ENCODE data around the gene VPS33B.
"Not testable (repeated sequence)": the region's sequence is repeated elsewhere in the genome, so short reads cannot be mapped to it uniquely, and the experiment has no call there.

Gene VPS33B

GRCh38 chr15:91022075-91022831 lies at the start of gene VPS33B:
Gene VPS33B, minus strand, starts transcription at chr15:91022594. Its CDS starts 345 bp downstream, at chr15:91022249.
- DNase-seq (ENCODE audit: low spot score): peak; percentile 65

GRCh38 chr15:91072161-91072560 lies 49.8 kb upstream of the VPS33B start:
- DNase-seq (ENCODE audit: low spot score): no peak

- DNase-seq (ENCODE audit: low spot score): no peak
Observed at GRCh38 chr15:91070872-91071271, 48.5 kb upstream of the VPS33B start.

GRCh38 chr15:91068966-91069365 lies 46.6 kb upstream of the VPS33B start:
- DNase-seq (ENCODE audit: low spot score): no peak

DNA sequence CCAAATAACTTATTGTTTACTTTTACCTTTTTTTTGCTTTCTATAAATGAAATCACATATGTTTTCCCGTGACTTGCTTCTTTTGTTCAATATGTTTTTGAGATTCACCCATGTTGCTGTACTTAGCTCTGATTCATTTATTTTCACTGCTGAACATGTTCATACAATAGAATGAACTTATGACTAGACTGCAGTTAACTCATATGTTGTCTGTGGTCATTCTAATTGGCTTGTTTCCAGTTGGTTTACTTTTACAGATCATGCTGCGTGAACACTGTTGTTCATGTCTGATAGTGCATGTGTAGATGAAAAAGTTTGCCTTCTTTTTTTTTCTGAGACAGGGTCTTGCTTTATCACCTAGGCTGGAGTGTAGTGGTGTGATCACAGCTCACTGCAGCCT lies 46.0 kb upstream of the VPS33B start:
- no peak for DNase-seq (ENCODE audit: low spot score)

GRCh38 chr15:91067036-91067435 lies 44.6 kb upstream of the VPS33B start:
- no peak for DNase-seq (ENCODE audit: low spot score)

DNA sequence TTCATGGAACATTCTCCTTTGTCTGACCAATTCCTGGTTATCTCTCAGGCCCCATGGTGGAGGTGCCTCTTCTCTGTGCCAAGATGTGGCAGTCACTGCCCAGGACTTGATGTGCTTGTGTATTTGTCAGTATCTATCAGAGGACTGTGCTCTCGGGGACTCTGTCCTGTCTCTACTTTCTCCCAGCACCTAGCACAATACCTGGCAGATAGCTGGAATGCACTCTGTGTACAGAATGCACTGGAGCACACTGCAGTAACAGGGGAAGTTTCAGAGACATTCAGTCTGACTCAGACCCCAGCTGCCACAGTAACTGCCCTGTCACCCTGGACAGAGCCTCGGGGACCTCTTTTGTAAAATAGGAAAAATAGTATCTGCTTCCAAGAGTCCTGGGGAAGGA lies 43.1 kb upstream of the VPS33B start:
- no peak for DNase-seq (ENCODE audit: low spot score)

DNA sequence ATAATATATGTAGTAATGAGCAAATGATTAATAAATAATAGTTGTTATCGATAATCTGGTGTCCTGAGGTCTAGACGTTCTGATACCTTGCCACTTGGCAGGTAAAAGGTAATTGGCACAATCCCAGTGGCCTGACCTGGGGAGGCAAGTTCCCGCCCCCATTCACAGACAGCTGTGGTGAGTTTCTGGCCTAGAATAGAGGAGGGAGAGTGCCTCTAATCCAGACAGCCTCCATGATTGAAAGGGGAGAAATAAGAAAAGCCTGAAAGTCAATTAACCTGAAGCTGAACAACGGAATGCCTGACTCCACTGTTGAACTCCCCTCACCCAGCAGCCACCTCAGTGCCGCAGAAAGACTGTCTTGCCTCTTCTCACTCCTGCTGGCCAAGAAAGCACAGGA lies 39.6 kb upstream of the VPS33B start:
- DNase-seq (ENCODE audit: low spot score): no peak

DNA sequence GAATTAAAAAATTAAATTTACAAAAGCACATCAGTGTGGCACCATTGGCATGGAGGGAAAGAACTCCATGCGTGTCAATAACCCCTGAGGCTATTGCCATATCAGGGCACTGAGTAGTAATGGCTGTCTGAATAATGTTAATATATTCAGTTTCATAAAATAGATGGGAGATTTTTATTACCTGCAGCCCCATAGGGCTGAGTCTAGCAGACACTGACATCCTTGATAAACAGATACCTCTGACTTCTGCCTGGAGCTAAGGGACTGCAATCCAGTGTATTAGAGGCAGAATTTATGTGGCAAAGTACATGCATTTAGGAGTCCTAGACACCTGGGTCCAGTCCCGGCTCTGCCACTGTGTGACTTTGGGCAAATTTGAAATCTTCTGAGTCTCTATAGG lies 38.8 kb upstream of the VPS33B start:
- no peak for DNase-seq (ENCODE audit: low spot score)

DNA sequence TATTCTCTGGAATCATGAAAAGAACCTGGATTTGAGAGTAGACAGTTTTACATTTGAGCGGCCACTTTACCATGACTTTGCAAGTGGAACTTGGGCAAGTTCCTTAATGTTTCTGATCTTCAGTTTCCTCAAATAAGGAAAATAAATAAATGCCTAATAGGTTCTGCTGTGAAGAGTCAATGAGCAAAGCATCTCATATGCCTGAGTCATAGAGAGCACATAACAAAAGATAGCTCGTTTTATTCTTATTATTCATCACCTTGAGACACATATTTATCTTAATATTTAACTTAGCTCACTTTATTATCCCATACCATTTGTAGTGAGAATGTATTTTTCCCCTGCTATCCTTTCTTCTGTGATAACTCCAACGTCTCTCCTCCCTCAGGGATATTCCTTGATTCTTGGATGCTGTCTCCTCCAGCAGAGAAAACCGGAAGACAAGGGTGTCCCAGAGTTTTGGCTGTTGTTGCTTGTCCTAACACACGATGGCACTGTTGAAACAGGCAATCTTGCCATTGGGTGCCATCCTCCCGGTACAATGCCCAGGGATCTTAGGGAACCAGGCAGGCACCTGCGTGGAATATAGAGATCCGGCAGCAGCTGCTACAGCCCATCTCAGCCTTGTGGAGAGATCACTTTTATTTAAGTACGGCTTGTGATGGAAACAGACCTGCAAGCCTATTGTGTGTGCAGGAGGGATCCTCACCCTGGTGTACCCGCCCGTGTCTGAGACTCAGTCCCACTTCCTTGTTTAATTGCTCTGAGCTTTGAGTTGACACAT lies 33.3 kb upstream of the VPS33B start:
- DNase-seq (ENCODE audit: low spot score): peak; percentile 51

GRCh38 chr15:91054816-91055215 lies 32.4 kb upstream of the VPS33B start:
- DNase-seq (ENCODE audit: low spot score): no peak

DNA sequence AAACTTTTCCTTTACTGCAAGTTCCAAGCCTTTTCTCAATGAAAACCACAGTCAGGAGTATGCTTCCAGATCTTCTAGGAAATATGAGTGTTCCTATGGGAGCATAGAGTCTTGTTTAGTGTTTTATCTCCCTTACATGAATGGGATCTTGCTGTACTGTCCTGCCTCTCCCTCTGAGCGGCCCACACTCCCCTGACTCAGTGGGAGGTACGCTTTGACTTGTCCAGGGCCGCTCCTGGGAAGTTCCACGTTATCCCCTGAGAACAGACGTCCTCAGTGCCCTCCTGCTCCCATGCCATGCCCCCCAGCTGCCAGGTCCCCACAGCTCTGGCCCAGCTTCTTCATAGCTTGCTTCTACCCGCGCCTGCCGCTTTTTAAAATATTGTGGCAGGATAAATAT lies 28.9 kb upstream of the VPS33B start:
- DNase-seq (ENCODE audit: low spot score): no peak

DNA sequence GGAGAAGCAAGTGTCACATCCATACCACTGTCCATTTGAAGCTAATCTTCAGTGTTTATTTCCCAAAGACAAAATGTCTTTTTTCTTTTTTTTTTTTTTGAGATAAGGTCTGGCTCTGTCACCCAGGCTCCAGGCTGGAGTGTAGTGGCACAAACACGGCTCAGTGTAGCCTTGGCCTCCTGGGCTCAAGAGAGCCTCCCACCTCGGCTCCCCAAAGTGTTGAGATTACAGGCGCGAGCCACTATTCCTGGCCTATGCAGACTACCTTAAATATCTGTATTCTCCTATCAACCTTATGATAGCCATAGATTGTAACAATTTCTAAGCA lies 27.7 kb upstream of the VPS33B start:
- DNase-seq (ENCODE audit: low spot score): no peak

DNA sequence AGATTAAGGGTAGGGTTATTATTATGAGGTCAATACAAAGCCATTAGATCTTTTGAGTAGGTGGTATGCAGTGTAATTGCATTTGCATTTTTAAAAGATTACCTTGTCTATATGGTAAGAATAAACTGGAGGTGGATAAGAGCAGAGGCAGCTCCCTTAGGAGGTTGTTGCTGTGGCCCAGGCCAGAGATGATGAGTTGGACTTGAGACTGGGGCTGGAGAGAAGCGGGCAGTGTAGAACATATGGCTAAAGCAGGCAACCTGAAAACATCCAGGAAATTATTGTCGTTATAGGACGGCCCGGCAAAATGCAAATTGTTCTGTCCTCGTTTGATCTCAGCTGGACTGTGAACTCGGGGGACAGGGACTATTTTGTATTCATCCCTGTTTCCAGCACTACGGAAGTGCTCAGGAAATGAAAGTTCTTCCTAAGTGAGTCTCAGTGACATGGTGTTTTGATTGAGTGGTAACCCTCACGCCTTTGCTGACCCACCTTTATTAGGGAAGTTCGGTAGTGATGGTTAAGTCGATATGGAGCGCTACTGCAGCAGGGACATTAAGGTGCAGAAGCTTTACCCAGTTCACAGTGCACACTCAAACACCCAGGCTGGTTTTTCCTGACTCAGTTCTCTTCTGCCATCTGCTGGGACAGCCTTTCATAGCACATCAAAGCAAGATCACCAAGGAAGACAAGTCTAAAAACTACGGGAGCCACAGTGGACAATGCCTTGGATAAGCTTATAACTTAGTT lies 27.2 kb upstream of the VPS33B start:
- DNase-seq (ENCODE audit: low spot score): peak; percentile 49

DNA sequence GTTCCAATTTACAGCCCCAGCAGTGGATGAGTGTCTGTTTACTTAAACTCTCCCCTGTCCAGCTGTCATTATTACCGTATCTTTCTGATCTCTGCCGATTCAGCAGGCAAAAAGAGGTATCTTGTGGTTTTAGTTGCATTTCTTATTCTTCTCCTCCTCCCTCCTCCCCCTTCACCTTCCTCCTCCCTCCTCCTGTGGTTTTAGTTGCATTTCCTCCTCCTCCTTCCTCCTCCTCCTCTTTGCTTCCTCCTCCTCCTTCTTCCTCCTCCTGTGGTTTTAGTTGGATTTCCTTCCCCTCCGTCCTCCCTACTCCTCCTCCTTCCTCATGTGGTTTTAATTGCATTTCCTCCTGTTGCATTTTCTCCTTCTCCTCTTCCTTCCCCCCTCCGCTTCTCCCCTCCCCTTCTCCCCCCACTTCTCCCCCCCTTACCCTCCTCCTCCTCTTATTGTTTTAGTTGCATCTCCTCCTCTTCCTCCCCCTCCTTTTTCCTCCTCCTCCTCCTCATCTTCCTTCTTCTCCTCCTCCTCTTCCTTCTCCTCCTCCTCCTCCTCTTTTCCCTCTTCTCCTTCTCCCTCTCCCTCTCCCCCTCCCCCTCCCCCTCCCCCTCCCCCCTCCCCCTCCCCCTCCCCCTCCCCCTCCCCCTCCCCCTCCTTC lies 25.3 kb upstream of the VPS33B start:
- DNase-seq (ENCODE audit: low spot score): no peak

GRCh38 chr15:91046056-91046455 lies 23.7 kb upstream of the VPS33B start:
- not testable (repeated sequence) for DNase-seq (ENCODE audit: low spot score)

- DNase-seq (ENCODE audit: low spot score): no peak
Observed at GRCh38 chr15:91045065-91045464, 22.7 kb upstream of the VPS33B start.

DNA sequence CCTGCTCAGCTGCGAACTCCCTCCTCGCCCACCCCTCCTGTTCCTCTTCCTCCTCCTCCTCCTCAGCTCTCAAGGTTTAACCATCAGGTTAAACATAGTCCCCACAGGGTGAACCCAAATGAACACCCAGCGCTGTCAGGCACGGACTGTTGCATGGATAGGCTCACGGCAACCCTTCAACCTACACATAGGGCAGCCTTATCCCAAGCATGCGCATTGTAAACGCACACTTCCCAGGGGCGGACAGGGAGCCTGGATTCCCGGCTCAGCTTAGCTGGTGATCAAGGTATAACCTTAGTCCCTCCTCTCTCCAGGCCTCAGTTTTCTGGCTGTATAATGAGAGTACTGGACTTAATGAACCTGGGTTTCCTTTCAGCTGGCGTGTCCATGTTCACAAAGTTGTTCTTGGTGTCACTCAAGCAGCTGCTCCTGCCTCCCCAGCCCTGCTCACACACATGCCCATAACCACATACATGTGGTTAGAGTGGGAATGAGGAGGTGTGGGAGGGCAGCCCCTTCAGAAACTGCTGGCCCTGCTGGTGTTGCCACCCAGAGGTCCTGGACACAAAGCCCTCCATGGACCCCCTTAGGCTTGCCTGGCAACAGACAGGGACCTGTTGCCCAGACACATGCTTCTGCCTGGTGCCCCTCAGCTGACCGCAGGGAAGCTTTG lies 20.9 kb upstream of the VPS33B start:
- no peak for DNase-seq (ENCODE audit: low spot score)

DNA sequence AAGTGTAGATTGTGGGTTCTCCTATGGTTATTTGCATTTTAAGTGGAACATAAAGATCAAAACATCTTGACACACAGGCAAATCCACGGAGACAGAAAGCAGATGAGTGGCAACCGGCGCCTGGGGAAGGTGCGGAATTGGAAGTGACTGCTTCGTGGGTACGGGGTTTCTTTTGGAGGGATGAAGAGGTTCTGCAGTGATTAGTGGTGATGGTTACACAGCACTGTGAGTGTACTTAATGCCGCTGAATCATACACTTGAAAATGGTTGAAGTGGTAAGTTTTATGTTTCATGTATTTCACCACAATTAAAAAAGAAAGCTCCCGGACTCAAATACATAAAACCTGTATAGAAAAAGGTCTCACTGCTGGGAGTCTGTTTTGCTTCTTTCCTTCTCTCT lies 18.5 kb upstream of the VPS33B start:
- DNase-seq (ENCODE audit: low spot score): no peak

- DNase-seq (ENCODE audit: low spot score): no peak
Observed at GRCh38 chr15:91039996-91040395, 17.6 kb upstream of the VPS33B start.

- peak; percentile 15 for DNase-seq (ENCODE audit: low spot score)
Observed at GRCh38 chr15:91032919-91033803, 10.8 kb upstream of the VPS33B start.

Data from germinal center (tissue), 1 donor.